Activated effector memory CD4-positive, alpha-beta T cell treated with anti-CD3 and anti-CD28 coated beads, Interleukin-2, amount 50 U/mL, for 16 hours (primary cell): Measurements from ENCODE around the gene JUNB.
"Not testable (repeated sequence)": the region's sequence is repeated elsewhere in the genome, so short reads cannot be mapped to it uniquely, and the experiment has no call there.

Experiments used
- DNase-seq: peaks from one replicate; pipeline ENCODE4 v3.0.0-alpha.2; 2020

Gene JUNB

GRCh38 chr19:12806242-12807081, 15.2 kb downstream of the JUNB start, which contains the start of gene RNASEH2A:
Gene RNASEH2A, plus strand, starts transcription at chr19:12806584. Its CDS starts 90 bp downstream, at chr19:12806674.
- peak; percentile 95 for DNase-seq

DNA sequence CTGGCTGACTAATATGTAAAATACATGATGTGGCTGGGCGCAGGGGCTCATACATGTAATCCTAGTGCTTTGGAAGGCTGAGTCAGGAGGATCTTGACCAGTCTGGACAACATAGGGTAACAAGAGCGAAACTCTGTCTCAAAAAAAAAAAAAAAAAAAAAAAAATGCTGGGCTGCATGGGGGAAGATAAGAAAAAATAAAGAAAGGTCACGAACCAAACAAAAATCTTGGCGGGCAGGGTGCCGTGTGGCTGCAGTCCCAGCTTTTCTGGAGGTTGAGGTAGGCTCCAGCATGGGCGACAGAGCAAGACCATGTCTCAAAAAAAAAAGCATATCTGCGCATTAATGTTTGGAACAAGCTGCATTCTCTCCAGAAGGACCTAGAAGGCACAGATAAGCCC, 23.8 kb downstream of the JUNB start:
- no peak for DNase-seq

DNA sequence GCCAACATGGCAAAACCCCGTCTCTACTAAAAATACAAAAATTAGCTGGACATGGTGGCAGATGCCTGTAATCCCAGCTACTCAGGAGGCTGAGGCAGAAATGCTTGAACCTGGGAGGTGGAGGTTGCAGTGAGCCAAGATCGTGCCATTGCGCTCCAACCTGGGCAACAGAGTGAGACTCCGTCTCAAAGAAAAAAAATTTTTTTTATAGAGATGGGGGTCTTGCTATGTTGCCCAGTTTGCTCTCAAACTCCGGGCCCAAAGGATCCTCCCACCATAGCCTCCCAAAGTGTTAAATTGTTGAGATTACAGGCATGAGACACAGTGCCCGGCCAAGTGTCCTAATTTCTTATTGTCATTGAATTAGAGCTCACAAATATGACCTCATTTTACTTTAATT, 25.9 kb downstream of the JUNB start:
- not testable (repeated sequence) for DNase-seq

DNA sequence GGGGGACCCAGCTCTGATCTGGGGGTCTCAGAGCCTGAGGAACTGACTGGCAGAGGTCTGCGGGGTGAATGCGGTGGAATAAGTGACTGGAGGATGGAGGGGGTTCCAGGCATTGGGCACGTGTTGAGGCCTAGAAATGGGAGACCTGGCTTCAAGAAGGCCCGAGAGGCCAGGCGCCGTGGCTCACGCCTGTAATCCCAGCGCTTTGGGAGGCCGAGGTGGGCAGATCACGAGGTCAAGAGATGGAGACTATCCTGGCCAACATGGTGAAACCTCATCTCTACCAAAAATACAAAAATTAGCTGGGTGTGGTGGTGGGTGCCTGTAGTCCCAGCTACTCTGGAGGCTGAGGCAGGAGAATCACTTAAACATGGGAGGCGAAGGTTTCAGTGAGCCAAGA, 26.5 kb downstream of the JUNB start:
- not testable (repeated sequence) for DNase-seq

DNA sequence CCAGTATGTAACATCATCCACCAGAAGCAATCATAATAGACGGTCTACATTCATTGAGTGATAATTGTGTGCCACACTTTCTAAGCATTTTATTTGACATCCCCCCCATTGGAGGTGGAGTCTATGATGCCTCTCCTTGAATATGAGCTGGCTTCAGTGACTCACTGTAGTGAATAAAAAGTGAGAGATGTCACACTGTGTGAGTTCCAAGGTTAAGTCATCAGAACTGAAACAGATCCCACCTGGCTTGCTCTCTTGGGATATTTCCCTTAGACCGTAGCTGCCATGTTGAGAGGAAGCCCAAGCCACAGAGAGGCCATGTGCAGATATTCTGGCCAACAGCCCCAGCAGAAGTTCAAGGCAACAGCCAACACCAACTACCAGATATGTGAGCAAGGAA, 30.5 kb downstream of the JUNB start:
- DNase-seq: no peak

GRCh38 chr19:12825254-12826131, 34.2 kb downstream of the JUNB start:
- peak; percentile 72 for DNase-seq

GRCh38 chr19:12828494-12828893, 37.2 kb downstream of the JUNB start:
- DNase-seq: peak; percentile 67

DNA sequence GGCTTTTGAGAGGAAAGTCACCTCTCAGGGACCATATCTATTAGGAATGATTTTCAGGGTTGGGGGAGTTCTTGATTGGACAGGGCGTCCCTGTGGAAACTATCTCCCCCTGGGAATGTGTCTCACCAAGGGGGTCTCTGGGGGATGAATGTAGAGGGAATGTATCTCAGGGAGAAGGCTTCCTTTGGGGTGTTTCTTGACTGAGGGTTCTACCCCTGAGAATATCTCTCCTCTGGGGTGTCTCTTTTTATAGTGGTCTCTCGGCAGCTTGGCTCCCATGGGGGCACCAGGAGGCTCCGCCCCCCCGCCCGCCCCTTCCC, 42.1 kb downstream of the JUNB start:
- no peak for DNase-seq

- peak; percentile 78 for DNase-seq
These were observed 42.7 kb downstream of the JUNB start for GRCh38 chr19:12833738-12834565.

DNA sequence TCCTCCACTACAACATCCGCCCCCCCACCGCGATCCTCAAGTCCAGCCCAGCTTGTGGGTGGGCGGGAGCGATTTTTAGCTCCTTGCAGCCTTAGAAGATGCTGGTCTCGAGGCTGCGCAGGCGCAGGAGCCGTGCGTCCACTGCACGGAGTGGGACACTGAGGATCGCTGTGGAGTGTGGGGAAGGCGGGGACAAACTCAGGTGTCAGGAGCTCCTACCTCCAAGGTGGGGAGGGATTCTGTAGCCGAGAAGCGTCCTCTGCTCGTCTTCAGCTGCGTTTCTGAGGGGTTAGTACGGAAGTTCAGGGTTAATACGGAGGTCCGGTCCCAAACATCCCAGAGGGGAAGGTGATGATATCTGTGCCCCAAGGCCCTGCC, 43.3 kb downstream of the JUNB start, which contains the start of gene RTBDN:
Gene RTBDN, minus strand, starts transcription at position 14 of the 378 bp plus-strand sequence. CDS start 4,600 bp downstream, outside the sequence.
- DNase-seq: no peak

DNA sequence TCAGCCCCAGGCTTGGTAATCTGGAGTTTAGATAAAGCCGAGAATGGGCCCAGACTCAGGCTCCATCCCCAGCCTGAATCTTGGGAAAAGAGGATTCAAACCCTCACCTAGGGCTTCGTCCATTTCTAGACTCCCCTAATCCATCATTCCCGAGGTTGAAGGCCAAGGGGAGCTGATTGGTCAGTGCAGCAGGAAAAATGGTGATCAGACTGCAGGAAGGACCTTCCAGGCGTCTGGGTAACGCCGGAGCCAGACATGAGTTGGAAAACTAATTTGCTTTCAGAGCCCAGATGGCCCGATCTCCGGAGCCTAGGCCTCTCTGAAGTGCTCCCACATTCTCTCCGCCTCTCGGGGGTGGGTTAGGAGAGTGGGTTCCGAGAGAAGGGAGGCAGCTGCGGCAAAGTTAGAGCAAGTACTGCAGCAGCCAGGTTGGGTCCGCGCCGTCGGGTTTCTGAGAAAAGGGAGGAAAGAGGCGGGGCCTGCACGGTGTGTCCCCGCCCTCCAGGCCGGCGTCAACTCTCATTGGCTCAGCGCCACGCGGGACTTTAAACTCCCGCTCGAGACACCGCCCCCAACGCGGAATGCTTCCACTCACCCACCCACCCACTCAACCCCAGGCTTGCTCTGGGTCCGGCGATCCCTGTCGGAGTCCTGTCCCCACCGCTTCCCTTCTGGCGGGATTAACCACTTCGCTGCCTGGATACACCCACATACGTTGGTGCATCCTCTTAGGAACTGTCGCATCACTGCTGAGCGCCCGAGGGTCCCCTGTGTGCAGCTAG, 43.9 kb downstream of the JUNB start:
- peak; percentile 70 for DNase-seq

DNA sequence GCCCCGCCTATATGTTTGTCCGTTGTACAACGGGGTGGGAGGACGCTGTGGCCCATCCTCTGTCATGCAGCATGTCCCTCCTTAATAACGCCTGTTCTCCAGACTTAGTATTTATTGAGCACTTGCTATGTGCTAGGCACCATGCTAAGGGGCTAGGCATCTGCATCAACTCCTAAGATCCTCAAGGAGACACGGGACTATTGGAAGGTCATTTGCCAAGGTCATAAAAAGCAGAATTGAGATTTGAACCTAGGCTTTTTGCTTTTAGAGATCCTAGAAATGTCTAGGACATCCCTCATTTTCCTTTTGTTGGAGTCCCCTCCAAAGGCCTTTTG, 45.2 kb downstream of the JUNB start:
- no peak for DNase-seq

GRCh38 chr19:12837225-12837624, 45.9 kb downstream of the JUNB start:
- no peak for DNase-seq

DNA sequence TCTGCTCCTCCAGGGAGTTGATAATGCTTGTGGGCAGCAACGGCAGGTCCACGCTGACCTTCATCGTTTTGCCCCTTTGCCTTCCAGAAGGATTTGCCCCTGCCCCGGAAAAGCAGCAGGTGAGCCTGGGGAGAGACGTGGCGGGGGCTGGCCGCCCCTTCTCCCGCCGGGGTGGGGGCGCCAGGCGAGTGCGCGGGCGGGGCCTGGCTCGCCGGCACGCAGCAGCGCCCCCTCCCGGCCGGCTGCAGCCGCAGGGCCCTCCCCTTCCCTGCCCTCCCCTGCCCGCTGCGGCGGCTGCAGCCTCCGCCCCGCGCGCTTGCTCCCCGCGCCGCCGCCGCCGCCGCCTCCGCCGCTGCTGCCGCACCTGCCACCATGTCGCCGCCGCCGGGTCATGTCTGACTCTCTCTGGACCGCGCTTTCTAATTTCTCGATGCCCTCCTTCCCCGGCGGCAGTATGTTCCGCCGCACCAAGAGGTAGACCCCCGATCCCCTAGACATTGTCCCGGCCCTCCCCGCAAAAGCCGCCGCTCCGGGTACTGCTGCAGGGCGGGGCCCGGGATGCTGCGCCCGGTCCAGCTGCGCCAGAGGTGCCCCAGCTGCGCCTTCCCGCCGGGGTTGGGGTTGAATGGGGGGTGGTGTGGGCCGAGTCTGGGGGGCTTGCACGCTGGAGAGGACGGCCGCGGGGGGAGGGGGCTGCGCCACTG, 47.0 kb downstream of the JUNB start, which contains the start of gene MAST1:
Gene MAST1, plus strand, starts transcription at position 334 of the 704 bp plus-strand sequence. Its CDS starts 58 bp downstream, at position 392.
- peak; percentile 82 for DNase-seq

DNA sequence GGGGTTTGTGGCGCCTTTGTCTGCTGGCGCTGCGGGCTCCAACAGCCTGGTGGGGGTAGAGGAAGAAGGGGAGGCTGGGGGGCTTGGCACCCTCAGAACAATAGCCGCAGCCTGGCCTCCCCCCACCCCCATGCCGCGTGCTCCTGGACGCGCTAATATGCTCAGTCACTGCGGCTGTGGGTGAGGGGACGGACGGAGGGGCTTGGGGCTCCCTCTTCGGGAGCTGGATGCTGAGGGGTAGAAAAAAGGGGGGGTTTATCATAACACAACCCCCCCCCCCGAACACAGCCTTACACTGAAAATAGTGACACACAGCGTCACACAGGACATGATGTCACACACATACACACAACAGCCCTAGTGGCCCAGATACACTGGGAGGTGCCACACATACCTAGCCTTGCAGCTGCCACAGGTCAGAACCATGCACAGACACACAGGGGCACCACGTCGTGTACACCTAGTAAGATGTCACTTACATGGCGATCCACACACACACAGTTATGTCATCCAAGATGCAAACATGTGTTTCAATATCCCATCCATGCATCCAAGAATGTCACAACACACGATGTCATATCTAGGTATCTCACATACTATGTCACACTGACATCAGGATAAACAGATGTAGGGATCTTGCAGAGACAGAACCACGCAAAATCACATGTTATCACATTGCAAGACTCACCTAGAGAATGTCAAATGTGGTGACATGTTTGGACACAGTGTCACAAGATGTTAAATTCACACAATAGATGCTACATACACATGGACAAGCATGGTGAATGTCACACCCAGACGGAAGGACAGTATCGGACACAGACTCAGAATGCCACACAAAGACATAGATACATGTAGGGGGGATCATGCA, 47.8 kb downstream of the JUNB start:
- DNase-seq: peak; percentile 64

- DNase-seq: peak; percentile 71
These were observed 49.1 kb downstream of the JUNB start for GRCh38 chr19:12840091-12841079.

DNA sequence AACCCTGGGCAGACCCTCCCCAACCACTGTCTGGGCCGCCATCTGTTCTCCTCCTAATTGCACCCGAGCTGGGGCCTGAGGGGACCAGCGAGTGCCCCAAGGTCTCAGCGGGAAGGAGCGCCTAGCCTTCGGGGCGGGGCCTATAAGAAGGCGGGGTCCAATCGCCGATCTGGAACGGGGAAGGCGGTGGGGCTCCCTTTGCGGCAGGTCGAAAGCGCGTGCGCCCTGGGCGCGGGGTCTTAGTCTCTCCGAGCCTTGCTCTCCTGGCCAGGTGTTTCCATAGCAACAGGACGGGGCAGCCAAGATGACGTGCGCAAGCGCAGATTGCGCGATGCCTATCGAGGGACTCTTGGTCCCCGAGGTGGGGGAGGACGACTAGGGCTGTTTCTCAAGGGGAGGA, 49.8 kb downstream of the JUNB start:
- peak; percentile 64 for DNase-seq

- DNase-seq: no peak
These were observed 51.2 kb downstream of the JUNB start for GRCh38 chr19:12842511-12842910.
